Brain pericyte (primary cell): ENCODE data around the gene TPRN.

Experiments
- DNase-seq: peaks from one replicate; pipeline ENCODE4 v3.0.0-alpha.2; 2012; ENCODE audit warnings: low read depth, low spot score

TPRN gene

DNA sequence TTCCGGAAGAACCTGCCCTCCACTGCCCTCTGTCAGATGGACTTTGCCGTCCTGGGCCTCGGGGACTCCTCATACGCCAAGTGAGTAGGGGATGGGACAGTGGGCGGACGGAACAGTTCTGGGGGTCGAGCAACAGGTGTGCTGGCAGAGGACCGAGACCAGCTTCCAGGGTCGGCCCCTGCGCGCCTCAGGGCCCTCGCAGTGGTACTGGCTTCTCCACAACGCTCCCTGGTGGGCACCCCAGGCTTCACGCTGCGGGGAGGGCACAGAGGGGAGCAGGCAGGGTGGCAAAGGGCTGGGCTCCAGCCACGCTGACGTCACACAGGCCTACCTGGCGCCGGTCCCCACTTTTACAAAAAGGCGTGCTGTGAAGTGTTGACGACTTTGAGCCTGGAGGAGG is 12.0 kb upstream of the TPRN start:
- DNase-seq = no peak

GRCh38 chr9:137211532-137211931 is 11.0 kb upstream of the TPRN start:
- no peak for DNase-seq

- no peak for DNase-seq
Measured at GRCh38 chr9:137206602-137207001, 6.1 kb upstream of the TPRN start.

- DNase-seq = no peak
Measured at GRCh38 chr9:137205126-137206069, 4.9 kb upstream of the TPRN start, which contains the start of the genes NDOR1 and TMEM203. Gene NDOR1 (plus strand): TSS chr9:137205700. CDS start chr9:137205778, 78 bp downstream. Gene TMEM203 (minus strand): TSS chr9:137205648. CDS start chr9:137205414, 234 bp downstream.

- no peak for DNase-seq
Measured at GRCh38 chr9:137204731-137205125, 4.2 kb upstream of the TPRN start.

DNA sequence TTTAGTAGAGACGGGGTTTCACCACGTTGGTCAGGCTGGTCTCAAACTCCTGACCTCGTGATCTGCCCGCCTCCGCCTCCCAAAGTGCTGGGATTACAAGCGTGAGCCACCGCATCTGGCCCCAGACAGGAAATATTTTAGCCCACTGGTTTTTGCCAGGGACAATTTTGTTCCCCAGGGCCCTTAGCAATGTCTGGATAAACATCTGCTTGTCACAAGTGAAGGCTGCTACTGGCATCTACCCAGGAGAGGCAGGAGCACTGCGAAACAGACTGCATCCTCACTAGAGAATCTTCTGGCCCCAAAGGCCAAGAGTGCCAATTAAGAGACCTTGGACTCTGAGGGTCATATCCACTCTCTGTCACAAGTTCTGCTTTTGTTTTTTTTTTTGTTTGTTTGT is 2.4 kb upstream of the TPRN start:
- no peak for DNase-seq

- no peak for DNase-seq
Measured at GRCh38 chr9:137201205-137201868, 796 bp upstream of the TPRN start.

DNA sequence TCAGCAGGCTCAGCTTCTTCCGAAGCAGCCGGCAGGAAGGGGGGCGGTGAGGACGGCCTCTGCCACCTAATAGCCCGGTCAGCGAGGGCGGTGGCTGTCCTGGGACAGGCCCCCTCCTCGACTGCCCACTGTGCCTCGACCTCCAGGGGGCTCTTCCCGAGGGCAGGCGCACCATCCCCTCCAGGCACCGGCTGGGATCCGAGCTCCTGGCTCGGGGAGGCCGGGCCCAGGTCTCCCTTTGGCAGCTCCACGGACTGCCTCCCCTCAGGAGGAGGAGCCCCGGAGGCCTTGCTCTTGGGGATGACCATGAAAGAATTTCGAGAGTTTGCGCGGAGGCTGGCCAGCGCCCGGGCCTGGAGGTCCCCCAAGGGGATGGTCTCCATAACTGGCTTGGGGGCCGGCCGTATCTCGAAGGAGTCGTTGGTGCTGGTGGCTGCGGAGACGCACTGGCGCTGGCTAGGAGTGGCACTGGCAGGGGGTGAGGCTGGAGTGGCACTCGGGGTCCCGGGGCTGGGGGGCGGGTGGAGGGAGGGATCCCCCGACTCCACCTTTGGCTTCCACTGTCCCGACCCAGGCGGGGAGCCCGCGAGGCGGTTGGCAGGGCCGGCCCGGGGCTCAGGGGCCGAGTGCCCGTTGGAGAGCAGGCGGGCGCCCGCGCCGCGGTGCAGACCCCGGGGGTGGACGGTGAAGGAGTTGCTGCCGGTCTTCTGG is 975 bp downstream of the TPRN start:
- no peak for DNase-seq

DNA sequence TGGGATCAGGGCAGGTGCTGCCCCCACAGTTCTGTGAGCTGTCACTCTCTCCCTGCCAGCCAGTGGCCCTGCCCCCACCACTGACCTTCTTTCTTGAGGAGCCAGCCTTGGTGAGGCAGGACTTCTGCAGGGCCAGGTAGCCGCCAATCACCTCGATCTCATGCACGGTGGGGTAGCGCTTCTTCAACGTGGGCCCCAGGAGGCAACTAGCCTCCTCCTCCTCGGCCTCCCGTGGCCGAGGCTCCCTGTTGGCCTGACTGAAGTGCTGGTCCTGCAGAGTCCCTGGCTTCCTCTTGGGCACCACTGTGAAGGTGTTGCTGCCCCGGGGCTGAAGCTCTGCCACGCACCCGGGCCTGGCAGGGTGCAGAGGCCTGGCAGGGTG is 1.6 kb downstream of the TPRN start:
- DNase-seq = no peak

GRCh38 chr9:137198051-137198901 is 2.3 kb downstream of the TPRN start:
- DNase-seq = no peak

DNA sequence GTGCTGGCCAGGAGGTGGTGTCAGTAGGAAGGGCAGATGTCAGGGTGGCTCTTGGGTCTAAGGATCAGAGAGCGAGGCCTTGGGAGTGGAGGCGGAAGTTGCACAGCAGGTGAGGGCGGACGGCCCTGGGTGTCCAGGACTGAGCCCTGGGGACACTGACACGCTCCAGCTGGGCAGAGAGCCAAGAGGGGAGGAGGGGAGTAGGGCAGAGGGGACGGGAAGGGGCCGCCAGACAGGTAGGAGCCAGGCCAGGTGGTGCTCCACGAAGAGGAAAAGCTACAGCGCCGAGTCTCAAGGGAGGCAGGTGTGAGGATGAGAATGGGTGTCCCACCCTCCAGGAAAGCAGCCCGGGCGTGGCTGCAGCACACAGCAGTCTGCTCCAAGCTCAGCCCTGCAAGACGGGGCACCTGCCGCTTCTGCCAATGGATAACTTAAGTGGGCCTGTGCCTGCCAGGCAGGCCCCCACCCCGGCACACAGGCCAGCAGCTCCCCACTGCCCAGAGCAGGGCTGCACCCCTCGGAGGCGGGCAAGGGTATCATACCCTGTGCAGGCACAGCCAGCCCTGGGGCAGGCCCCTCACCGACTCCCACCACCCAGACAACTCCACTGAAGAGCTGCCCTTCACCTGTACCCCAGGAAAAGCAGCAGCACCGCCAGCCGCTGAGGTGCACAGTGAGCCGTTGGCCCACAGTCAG is 4.9 kb downstream of the TPRN start:
- no peak for DNase-seq

- no peak for DNase-seq
Measured at GRCh38 chr9:137194909-137195308, 5.6 kb downstream of the TPRN start.

- no peak for DNase-seq
Measured at GRCh38 chr9:137194388-137194787, 6.2 kb downstream of the TPRN start.

DNA sequence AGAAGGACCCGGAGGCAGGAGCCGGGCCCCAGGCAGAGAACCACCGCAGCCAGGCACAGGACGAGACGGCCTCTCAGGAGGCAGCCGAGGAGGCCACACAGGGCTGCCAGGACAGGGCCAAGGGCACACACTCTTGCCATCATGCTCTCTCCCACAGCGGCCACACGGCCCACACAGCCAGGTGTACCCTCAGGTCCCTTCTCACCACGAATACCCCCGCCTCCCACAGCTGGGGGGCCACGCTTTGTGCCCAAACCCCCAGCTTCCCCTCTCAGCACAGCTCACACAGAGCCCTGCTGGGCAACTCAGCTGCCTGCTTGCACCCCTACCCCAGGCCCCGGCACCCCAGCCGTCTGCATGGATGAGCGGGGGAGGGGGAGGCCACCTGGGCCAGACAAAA is 6.8 kb downstream of the TPRN start:
- no peak for DNase-seq

GRCh38 chr9:137192859-137193258 is 7.7 kb downstream of the TPRN start:
- DNase-seq = no peak

DNA sequence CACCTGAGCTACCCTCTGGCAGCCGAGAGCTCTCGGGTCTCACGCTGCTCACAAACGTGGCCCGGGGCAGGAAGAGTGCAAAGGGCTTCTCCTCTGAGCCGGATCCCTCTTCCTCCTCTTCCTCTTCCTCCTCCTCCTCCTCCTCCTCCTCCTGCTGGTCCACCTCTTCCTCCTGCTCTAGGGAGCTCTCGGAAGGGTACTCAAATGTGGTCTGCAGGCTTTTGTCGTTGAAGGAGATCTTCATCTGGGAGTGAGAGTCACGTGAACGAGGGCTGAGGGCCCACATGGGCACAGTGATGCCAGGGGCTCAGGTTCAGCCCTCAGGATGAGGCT is 8.1 kb downstream of the TPRN start:
- DNase-seq = no peak

GRCh38 chr9:137191691-137192447 is 8.7 kb downstream of the TPRN start:
- no peak for DNase-seq

- DNase-seq = no peak
Measured at GRCh38 chr9:137191245-137191644, 9.3 kb downstream of the TPRN start.

DNA sequence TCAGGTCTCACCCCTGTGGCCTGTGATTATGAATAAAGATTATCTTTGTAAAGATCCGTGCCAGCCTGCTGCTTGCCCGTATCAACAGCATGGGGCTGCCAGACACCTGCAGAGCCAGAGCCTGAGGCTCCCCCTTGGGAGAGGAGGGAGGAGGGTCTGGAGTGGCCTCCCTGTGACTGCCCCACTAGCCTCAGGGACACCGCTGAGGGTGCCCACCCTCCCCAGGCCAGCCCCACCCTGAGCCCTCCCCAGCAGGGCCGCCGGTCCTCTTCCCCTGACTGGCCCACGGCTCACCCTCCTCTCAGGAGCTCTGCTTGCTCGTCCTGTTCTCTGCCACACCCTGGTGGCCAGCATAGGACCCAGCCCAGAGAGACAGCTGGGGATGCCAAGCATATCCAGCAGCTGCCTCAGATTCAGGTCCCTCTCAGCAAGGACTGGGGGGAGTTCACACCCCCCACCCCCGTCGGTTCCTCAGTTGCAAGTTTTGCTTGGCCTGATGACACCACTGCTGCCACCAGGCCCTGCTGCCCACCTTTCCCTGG is 10.2 kb downstream of the TPRN start:
- no peak for DNase-seq
